ENCODE data around the gene IRF8.

DNA sequence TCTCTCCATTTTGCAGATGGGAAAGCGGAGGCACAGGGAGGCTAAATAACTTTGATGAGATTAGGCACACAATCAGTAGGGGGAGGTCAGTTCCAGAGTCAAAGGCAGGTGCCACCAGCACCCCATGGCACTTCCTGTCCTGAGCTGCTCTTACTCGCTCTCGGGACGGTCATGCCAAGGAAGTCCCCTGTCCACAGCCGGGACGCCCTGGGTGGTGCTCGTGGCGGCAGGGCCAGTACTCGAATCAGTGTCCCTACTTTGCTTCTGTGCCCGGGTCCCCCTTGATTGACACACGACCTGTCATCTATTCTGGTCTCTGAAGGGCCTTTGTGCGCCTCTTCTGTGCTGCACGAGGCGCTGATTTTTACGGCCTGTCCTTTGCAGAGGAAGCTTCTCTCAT is 31.3 kb downstream of the IRF8 start:
- TF ChIP-seq PAWR (CRISPR knock-in tag; IDR thresholded peaks at IDR 0.05; ENCODE audit: borderline replicate concordance): no peak
- TF ChIP-seq, protein P1, sequence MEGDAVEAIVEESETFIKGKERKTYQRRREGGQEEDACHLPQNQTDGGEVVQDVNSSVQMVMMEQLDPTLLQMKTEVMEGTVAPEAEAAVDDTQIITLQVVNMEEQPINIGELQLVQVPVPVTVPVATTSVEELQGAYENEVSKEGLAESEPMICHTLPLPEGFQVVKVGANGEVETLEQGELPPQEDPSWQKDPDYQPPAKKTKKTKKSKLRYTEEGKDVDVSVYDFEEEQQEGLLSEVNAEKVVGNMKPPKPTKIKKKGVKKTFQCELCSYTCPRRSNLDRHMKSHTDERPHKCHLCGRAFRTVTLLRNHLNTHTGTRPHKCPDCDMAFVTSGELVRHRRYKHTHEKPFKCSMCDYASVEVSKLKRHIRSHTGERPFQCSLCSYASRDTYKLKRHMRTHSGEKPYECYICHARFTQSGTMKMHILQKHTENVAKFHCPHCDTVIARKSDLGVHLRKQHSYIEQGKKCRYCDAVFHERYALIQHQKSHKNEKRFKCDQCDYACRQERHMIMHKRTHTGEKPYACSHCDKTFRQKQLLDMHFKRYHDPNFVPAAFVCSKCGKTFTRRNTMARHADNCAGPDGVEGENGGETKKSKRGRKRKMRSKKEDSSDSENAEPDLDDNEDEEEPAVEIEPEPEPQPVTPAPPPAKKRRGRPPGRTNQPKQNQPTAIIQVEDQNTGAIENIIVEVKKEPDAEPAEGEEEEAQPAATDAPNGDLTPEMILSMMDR (CRISPR knock-in tag; IDR thresholded peaks at IDR 0.05): no peak
- TF ChIP-seq ZNF720 (CRISPR knock-in tag; IDR thresholded peaks at IDR 0.05): no peak
- TF ChIP-seq ZNF121 (CRISPR knock-in tag; IDR thresholded peaks at IDR 0.05): no peak
- no peak for TF ChIP-seq ZNF10 (CRISPR knock-in tag; IDR thresholded peaks at IDR 0.05; ENCODE audit: borderline replicate concordance, low read depth)
- no peak for TF ChIP-seq ZNF251 (CRISPR knock-in tag; IDR thresholded peaks at IDR 0.05)
- TF ChIP-seq ZNF569 (CRISPR knock-in tag; IDR thresholded peaks at IDR 0.05; ENCODE audit: borderline replicate concordance): no peak

Measured in HepG2 (cell line).